Sigmoid colon (tissue), 4 donors: ENCODE results near the gene CLDN7.

Experiments used
- CTCF ChIP-seq, 4 experiments: fragments of 450-650 bp in 3 of 4; fragments of 200-600 bp in 1 of 4; IDR thresholded peaks; one replicate each; pipeline ENCODE4 v1.5.1; 2016 to 2019; ENCODE audit warnings: antibody characterized with exemption in 4 of 4, mild to moderate bottlenecking in 3 of 4, moderate library complexity in 2 of 4
- EP300 ChIP-seq, 4 donors: sonication (generic); formaldehyde crosslinking; IDR thresholded peaks; one replicate each; pipeline ENCODE4 v1.6.1; 2017; ENCODE audit warnings: antibody characterized with exemption in 4 of 4
- POLR2AphosphoS5 ChIP-seq, 4 donors: sonication (generic); formaldehyde crosslinking; IDR thresholded peaks; one replicate each; pipeline ENCODE4 v1.6.1; 2017; ENCODE audit warnings: antibody characterized with exemption in 4 of 4

- TF ChIP-seq EP300 (IDR thresholded peaks at IDR 0.05) (no peak), CTCF (IDR thresholded peaks at IDR 0.05) (no peak), POLR2AphosphoS5 (IDR thresholded peaks at IDR 0.05) (no peak)
These were observed 41.9 kb upstream of the CLDN7 start for GRCh38 chr17:7304179-7304578.
